Breast epithelium (tissue), 4 donors: ENCODE measurements around the gene KTI12. TPM values are rescaled to one million over a fixed set of nuclear protein-coding genes. Genes with fewer than 3 reads are reported as not detected.

Experiments
- DNase-seq, 2 donors: peaks; one replicate each; pipeline ENCODE4 v3.0.0-alpha.2; 2019; ENCODE audit warnings: low spot score in 2 of 2
- H3K27ac ChIP-seq, 2 donors: fragments of 200-600 bp; sonication (generic) in 1 of 2; one replicate each; pipeline ENCODE4 v1.5.1; 2016 to 2019; ENCODE audit warnings: mild to moderate bottlenecking in 1 of 2
- H3K27me3 ChIP-seq, 2 donors: fragments of 200-600 bp; sonication (generic) in 1 of 2; one replicate each; pipeline versions ENCODE4 v1.5.1 to v1.6.0; 2017 to 2019; ENCODE audit warnings: control low read depth in 1 of 2, mild to moderate bottlenecking in 1 of 2
- H3K36me3 ChIP-seq: fragments of 200-600 bp; one replicate; pipeline ENCODE4 v1.5.1; 2019
- H3K4me1 ChIP-seq, 2 donors: fragments of 200-600 bp; sonication (generic); one replicate each; pipeline ENCODE4 v1.5.1; 2016 to 2019; ENCODE audit warnings: control low read depth in 1 of 2
- H3K4me3 ChIP-seq, 3 donors: fragments of 200-600 bp; sonication (generic); 1 replicate in 2 of 3; 2 replicates in 1 of 3; pipeline ENCODE4 v1.5.1; 2016 to 2019; ENCODE audit warnings: mild to moderate bottlenecking in 3 of 3, moderate library complexity in 2 of 3
- H3K9me3 ChIP-seq, 2 donors: fragments of 200-600 bp; sonication (generic) in 1 of 2; one replicate each; pipeline ENCODE4 v1.5.1; 2016 to 2019; ENCODE audit warnings: control low read depth in 1 of 2
- POLR2A ChIP-seq: fragments of 450-650 bp; IDR thresholded peaks from one replicate; pipeline ENCODE4 v1.6.1; 2016; ENCODE audit warnings: antibody characterized with exemption, mild to moderate bottlenecking, moderate library complexity
- POLR2AphosphoS5 ChIP-seq, 3 donors: sonication (generic); formaldehyde crosslinking; IDR thresholded peaks; one replicate each; pipeline ENCODE4 v1.6.1; 2017; ENCODE audit warnings: antibody characterized with exemption in 3 of 3
- intact Hi-C: fragments of 100-400 bp; cut with DNase I; formaldehyde crosslinking; loops from one replicate; pipeline ENCODE4 v1.15.1; 2023; ENCODE audit warnings: low total_unique reads
- total RNA-seq, 3 donors: library from RNA; depleted of rRNA; stranded (reverse); fragments of >200 nt; gene quantifications; one replicate each; pipeline ENCODE4 v1.1.0, GENCODE V29; 2016
- TF ChIP-seq, protein P1 (sequence below), 3 donors: fragments of 450-650 bp; IDR thresholded peaks; one replicate each; pipeline ENCODE4 v1.5.1; 2016 to 2017; ENCODE audit warnings: antibody characterized with exemption in 3 of 3, mild to moderate bottlenecking in 3 of 3, moderate library complexity in 3 of 3

The KTI12 gene
- total RNA-seq, 3 donors from 2014 or later, result 4.4 to 13.6 (median 7.9) TPM

DNA sequence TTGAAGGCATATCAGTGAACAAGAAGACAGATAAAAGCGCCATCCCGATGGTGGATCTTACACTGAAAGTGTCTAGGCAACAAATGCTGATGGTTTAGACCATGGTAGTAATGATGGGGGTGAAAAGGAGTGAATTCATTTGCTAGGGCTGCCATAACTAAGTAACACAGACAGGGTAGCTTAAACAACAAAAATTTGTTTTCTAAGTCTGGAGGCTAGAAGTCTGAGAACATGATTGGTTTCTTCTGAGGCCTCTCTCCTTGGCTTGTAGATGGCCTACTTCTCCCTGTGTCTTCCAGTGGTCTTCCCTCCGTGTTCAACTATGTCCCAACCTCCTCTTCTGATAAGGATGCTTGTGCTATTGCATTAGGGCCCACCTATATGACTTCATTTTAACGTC lies 29.7 kb downstream of the KTI12 start:
- Histone ChIP-seq H3K27ac (no peak overlapping the region), H3K9me3 (no peaks in the 10 kb centered on the region), H3K4me1 (no peaks in the 10 kb centered on the region), H3K27me3 (peaks cover 0 to 5% of the 10 kb centered on the region in 2 donors), H3K4me3 (no peak overlapping the region), H3K36me3 (no peaks in the 10 kb centered on the region)
- intact Hi-C loops, result no loop called here
- DNase-seq, result no peak
- no peak for TF ChIP-seq POLR2A
- no peak for TF ChIP-seq POLR2AphosphoS5 (IDR thresholded peaks at IDR 0.05)
- TF ChIP-seq, protein P1, sequence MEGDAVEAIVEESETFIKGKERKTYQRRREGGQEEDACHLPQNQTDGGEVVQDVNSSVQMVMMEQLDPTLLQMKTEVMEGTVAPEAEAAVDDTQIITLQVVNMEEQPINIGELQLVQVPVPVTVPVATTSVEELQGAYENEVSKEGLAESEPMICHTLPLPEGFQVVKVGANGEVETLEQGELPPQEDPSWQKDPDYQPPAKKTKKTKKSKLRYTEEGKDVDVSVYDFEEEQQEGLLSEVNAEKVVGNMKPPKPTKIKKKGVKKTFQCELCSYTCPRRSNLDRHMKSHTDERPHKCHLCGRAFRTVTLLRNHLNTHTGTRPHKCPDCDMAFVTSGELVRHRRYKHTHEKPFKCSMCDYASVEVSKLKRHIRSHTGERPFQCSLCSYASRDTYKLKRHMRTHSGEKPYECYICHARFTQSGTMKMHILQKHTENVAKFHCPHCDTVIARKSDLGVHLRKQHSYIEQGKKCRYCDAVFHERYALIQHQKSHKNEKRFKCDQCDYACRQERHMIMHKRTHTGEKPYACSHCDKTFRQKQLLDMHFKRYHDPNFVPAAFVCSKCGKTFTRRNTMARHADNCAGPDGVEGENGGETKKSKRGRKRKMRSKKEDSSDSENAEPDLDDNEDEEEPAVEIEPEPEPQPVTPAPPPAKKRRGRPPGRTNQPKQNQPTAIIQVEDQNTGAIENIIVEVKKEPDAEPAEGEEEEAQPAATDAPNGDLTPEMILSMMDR (IDR thresholded peaks at IDR 0.05), result no peak

DNA sequence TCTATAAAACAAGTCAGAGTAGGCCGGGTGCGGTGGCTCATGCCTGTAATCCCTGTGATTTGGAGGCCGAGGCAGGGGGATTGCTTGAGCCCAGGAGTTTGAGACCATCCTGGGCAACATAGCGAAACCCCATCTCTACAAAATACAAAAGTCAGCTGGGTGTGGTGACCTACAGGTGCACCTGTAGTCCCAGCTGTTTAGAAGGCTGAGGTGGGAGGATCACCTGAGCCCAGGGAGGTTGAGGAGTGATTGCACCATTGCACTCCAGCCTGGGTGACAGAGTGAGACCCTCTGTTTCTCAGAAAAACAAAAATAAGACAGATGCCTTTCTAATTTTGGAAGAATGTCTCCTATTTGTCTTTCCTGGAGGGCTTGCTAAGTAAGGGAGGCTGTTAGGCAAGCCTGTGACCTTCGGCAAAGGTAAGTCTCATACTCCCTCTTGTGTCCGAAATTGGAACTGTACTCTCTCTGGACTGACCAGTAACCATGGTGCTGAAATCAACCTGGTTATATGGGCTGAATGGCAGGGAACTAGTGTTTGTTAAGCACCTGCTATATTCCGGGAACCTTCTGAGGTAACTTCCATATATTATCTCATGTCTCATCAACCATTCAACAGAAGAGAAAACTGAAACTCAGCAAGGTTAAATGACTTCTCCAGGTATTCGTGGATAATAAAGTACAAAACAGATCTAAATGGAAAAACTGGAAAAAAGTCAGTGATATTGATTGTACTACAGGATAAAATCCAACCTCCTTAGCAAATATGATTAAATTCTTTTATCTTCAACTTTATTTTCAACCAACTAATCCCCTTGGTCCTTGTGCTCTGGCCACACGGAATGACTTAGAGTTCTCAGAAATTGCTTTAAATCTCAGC lies 31.3 kb downstream of the KTI12 start:
- Histone ChIP-seq H3K4me3 (no peak overlapping the region), H3K27me3 (peaks cover 0 to 5% of the 10 kb centered on the region in 2 donors), H3K27ac (no peak overlapping the region), H3K9me3 (no peaks in the 10 kb centered on the region), H3K36me3 (no peaks in the 10 kb centered on the region), H3K4me1 (no peaks in the 10 kb centered on the region)
- intact Hi-C loops, result no loop called here
- peak in 1 of 2 donors; percentile 18 for DNase-seq
- TF ChIP-seq POLR2AphosphoS5 (IDR thresholded peaks at IDR 0.05), result no peak
- TF ChIP-seq, protein P1 (IDR thresholded peaks at IDR 0.05), result peak; percentile 88 to 89 (median 88)

DNA sequence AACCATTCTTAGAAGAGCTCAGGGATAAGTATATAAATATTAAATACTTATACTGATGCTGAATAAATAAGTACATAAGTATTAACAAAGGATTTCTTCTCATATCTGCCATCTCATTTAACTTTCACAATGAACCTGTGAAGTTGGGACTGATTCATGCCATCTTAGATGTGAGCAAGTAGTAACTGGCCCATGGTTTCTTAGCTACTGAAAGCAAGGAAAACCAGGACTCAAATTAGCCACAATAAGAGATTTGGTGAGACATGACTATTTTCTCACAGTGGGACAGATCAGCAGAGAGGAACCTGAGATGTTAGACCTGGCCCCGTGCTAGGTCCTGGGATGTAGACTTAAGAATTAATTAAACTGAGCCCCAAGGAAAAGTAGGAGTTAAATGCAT lies 34.9 kb downstream of the KTI12 start:
- Histone ChIP-seq H3K36me3 (no peaks in the 10 kb centered on the region), H3K27me3 (peaks cover 0 to 10% of the 10 kb centered on the region in 2 donors), H3K4me1 (no peaks in the 10 kb centered on the region), H3K27ac (no peak overlapping the region), H3K9me3 (no peaks in the 10 kb centered on the region), H3K4me3 (no peak overlapping the region)
- DNase-seq, result no peak
- intact Hi-C loops, result no loop called here
- TF ChIP-seq POLR2A, result no peak
- TF ChIP-seq, protein P1 (IDR thresholded peaks at IDR 0.05), result no peak
- no peak for TF ChIP-seq POLR2AphosphoS5 (IDR thresholded peaks at IDR 0.05)

DNA sequence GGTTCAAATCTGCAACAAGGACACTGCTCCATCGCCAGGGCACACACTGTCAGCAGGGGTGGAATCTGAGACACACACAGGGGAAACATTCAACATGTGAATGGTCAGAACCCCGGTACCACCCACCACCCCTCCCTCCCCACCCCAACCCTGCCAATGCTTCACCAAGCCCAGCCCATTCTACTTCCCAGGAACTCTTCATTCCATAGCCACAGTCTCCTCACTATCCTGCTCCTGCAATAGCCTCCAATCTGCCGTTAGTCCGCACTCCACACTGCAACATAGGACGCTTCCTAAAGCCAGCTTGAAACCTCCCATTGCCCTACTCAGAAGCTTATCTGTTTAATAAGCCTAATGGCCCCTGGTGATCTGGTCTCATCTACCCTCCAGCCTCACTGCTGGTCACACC lies 35.6 kb downstream of the KTI12 start:
- Histone ChIP-seq H3K27ac (no peak overlapping the region), H3K9me3 (no peaks in the 10 kb centered on the region), H3K4me3 (no peak overlapping the region), H3K4me1 (no peaks in the 10 kb centered on the region), H3K27me3 (peaks cover 0 to 13% of the 10 kb centered on the region in 2 donors), H3K36me3 (no peaks in the 10 kb centered on the region)
- intact Hi-C loops, result no loop called here
- DNase-seq, result no peak
- TF ChIP-seq POLR2A, result no peak
- TF ChIP-seq POLR2AphosphoS5 (IDR thresholded peaks at IDR 0.05), result no peak
- TF ChIP-seq, protein P1 (IDR thresholded peaks at IDR 0.05), result no peak

DNA sequence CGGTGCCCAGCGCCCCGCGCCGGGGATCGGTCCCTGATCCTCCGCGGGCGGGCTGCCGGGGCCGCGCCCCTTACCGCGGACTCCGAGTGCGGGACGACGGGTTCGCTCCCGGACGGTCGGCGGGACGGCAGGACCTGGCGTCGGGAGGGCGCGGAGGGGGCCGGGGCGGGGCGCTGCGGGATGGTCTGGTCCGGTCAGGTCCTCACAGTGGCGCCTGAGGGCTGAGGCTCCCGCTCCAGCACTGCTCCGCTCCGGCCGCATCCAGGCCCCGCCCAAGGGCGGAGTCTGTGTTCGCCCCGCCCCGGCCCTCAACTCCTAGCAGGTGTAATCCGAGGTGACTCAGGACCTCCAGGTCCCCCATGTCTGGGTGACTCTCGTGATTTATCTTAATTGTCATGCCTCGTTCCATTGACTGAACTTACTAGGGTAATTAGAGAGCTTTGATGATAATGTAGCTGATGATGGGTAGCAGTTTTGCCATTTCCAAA lies 43.1 kb downstream of the KTI12 start, which contains the start of gene RAB3B:
RAB3B (minus strand) TSS at position 223 of the 488 bp plus-strand sequence. CDS start 13,583 bp downstream, outside the sequence.
- intact Hi-C loops, result no loop called here
- no peak within 1 kb of the TSS for H3K27ac ChIP-seq
- no peaks in the 10 kb centered on the region for H3K9me3 ChIP-seq
- no peaks in the 10 kb centered on the region for H3K4me1 ChIP-seq
- H3K4me3 ChIP-seq, result peak within 1 kb of the TSS; percentile 32 to 72 (median 56)
- peaks cover 3 to 31% of the 10 kb centered on the region in 2 donors for H3K27me3 ChIP-seq
- TF ChIP-seq, protein P1 (IDR thresholded peaks at IDR 0.05), result no peak
- TF ChIP-seq POLR2A (no peak), POLR2AphosphoS5 (IDR thresholded peaks at IDR 0.05) (no peak)
- peak; percentile 30 to 71 for DNase-seq
- H3K36me3 ChIP-seq, result no peaks in the 10 kb centered on the region
